ENCODE data around the gene AP2A1.

The AP2A1 gene

DNA sequence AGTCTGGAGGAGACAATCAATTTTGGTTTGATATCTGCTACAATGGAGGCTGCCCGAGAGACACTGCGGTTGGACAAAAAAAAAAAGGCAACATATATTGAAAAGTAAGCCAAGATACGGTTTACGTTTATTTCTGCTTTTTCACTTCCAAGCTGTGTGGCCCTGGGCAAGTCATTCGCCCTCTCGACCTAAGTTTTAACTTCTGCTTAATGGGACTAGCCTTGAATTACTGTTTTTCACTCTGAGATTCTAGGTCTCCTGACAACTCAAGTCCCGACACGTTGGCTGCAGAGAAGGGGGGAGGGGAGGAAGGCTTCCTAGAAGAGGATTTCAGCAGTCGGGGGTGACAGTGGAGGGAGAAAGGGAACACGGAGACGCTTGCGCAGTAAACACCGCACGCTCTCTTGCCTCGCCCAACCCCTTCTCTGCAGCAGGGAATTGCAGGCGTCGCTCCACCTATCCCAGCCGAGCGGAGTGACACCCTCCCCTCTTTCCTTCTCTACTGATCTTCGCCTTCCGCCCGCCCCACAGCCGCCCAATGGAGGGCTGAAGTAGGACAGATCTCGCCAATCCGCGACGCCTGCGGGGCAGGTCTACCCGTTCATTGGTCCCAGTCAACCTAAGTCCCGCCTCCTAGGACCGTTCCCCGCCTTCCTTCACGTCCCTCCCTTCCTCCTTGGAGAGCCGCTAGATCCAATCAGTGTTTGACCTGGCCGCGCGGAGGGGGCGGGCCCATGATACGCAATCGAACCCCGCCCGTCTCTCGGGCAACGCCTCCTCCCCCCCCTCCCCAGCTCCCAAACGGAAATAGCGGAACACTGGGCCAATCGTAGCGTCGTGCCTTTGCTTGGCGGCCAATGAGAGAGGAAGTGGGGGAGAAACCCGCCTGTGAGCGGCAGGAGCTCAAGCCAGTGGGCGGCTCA, 533 bp upstream of the AP2A1 start:
- peak; percentile 98 for DNase-seq

DNA sequence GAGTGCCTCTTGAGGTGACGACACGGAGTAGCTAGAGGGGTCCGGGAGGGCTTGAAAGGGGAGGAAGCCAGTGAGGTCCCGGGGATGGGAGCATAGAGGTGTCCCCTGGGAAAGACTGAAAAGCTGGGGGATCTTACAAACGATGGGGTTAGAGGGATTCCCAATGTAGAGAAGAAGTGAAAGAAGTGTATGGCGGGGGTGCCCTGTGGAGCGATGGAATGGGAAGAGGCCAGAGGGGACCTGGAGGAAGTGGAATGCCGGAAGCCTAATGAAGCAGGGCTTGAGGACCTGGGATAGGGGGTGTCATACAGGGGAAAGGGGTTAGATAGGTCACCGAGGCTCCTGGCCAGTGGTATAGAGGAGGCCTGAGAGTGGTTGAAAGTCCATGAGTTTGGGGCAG, 580 bp downstream of the AP2A1 start:
- no peak for DNase-seq

DNA sequence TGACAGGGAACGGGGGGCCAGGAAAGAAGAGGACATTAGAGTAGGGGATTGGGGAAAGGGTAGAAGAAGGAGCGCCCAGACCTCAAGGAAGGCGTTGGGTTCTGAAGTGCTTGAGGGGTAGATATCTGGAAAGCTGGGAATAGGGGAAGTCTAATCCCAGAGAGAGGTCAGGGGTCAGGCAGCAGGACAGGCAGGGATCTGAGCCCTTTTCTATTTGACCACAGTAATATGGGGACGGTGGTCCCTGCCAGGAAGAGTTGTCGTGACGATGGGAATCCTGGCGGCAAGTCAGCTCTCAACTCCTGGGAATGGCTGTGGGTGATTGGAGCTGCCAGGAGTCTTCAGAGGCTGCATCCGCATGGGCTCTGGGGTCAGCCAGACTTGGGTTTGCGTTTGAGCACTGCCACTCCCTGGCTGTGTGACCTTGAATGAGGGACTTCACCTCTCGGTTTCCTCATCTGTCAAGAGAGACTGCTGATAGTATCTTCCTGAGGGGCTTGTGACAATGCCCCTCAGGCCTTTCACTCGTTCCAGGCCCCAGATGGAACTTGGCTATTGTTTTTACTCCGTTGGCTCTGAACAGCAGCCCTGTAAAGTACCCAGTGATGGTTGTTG, 1.3 kb downstream of the AP2A1 start:
- no peak for DNase-seq

DNA sequence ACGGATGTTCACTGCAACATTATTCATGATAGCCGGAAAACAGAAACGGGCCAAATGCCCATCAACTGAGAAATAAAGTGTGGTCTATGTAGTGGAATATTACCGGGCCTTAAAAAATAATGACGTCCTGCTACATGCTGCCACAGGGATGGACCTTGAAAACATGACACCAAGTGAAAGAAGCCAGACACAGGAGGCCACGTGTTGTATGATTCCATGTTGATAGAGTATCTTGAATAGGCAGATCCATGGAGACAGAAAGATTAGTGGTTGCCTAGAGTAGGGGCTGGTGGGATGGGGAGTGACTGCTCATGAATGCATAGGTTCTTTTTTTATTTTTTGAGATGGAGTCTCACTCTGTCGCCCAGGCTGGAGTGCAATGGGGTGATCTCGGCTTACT, 3.7 kb downstream of the AP2A1 start:
- DNase-seq, result no peak

DNA sequence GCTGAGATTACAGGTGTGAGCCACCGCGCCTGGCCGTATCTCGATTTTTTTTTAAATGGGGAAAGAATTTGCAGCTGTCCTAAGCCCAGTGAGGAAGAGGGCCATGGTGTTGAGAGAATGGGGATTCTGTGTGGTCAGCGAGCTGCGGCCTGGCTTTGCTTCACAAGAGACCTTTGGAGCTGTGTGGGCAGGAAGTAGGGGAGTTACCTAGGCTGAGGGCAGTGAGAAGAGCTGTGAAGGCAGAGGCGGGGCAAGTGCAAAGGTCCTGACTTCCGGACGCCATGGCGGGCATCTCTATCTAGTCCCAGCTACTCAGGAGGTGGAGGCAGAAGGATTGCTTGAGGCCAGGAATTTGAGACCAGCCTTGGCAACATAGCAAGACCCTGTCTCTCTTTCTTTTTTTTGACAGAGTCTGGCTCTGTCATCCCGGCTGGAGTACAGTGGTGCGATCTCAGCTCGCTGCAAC, 4.9 kb downstream of the AP2A1 start:
- no peak for DNase-seq

DNA sequence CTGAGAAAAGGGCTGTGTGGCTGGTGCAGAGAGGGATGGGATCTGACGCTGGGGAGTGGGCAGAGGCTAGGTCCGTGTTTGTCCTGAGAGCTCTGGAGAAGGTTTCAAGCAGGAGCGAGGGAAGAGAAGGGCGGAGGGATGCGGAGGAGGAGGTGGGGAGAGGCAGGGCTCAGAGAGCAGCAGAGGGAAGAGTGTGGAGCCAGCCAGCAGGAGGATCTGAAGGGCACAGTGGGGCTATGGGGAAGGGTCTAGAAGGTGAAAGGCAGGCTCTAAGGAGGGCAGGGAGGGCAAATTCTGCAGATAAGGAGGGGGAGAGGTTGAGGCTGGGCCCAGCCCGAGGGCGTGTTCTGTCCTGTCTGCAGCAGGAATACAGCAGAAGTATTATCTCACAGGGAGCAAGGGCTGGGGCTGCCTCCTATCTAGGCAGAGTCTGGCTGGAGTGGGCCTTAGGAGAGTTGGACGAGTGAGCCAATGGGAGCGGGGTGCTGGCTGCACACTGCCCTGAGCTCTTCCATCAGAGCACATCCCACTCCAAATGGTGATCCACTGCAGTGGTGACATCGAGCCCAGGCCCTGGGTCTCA, 6.1 kb downstream of the AP2A1 start:
- no peak for DNase-seq

DNA sequence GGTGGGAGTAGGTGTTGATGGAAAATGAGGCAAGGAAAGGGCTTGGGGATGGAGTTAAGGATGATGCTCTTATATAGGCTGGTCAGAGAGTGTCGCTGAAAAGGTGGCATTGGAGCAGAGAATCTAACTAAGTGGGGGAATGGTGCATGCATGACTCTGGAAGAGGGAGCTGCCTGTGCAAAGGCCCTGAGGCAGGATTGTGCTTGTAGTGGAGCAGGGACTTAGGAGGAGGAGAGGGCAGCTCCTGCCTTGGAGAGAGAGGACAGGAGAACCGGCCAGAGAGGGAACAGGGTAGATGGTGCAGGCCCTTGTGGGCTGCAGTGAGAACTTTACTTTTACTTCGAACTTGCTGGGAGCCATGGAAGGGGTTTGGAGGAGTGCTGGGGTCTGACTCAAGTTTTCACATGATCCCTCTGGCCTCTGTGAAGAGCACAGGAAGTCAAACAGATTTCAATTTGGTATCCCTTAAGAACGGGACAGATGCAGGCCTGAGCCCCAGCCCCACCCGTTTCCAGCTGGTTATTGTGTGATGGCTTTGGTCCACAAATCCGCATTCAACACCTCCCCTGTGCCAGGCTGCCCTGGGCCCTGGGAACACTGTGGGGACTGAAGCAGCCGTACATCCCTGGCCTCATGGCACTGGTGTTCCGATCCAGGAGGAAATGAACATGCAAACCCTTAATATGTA, 7.0 kb downstream of the AP2A1 start:
- DNase-seq, result no peak

DNA sequence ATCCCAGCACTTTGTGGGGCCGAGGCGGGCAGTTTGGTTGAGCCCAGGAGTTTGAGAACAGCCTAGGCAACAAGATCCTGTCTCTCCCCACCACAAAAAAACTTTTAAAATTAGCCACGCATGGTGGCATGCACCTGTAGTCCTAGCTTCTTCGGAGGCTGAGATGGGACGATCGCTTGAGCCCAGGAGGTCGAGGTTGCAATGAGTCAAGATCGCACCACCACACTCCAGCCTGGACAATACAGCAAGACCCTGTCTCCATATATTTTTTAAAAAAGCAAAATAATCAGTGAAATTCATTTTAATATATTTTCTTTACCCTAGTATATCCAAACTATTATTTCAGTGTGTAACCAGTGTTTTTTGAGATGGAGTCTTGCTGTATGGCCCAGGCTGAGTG, 8.2 kb downstream of the AP2A1 start:
- DNase-seq, result no peak

DNA sequence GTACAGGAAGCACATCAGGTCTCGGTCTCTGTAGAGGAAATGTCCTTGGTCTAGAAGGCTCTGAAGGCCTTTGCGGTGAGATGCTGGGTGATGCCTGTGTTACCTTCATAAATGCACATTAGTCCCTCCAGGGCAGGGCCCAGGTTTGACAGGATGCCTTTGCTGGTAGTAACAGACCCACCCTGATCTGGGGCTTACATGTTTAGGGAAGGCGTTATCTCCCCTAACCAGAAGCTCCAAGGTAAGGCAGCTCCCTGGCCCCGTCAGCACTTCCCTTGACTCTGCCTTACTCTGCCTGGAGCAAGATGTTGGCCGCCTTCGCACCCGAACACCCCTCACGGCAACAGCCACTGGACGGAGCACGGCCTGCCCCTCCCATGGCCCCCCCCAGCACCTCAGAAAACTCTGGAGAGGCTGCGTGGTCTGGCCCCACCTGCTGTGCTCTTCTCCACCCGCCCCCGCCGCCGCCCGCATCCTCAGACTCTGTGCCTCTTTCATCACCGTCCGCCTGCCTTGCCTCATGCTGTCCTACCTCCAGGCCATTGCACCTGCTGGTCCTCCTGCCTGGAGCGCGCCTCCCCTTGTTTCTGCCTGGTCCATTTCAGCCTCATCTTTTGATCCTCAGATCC, 9.1 kb downstream of the AP2A1 start:
- DNase-seq, result no peak

DNA sequence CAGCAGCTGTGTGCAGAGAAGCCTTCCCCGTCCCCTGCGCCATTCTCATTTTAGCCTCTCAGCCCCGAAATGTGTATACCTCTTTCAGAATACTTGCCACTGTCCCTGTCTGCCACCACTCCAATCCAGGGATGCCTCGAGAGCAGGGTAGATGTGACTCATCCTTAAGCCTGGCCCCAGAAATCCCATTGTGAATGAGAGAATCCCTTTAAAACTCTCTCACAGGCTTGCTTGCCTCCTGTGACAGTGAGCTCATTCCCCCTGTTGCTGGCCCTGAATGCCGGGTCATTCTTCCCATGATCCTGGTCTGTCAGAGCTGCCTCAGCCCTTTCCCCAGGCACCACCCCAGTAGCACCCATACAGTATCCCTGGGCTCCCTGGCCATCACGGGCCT, 9.6 kb downstream of the AP2A1 start:
- DNase-seq, result no peak

DNA sequence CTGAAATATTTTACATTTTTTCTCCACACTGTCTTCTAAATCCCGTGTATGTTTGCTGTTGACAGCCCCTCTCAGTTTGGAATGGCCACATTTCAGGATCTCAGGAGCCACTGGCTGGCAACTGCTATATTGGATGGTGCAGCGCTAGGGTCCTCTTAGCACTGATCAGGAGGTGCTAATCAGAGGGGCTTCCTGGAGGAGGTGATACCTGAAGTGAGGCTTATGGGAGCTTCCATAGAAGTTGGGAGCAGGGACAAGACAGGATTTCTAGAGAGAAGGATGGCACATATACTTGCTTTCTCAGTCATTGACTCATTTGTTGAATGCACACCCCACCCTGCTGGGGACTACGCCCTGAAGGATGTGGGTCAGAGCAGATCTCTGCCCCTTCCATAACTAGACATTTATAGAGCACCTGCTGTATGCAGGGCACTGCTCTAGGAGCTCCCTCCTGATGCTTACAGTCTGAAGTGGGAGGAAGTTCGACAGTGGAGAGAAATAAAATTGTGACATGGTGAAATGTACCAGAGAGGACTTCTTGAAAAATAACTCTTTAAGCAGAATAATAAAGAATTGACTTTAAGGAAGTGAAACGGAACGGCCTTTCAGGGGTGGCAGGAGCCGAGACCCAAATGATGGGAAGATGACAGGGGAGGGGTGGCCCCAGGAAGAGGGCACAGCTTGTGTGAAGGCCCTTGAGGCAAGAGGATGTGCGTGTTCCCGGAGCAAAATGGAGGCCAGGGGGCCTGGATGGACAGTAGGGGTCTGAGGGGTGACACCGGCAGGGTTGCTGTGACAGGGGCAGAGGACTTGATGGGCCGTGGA, 13.1 kb downstream of the AP2A1 start:
- DNase-seq, result no peak

DNA sequence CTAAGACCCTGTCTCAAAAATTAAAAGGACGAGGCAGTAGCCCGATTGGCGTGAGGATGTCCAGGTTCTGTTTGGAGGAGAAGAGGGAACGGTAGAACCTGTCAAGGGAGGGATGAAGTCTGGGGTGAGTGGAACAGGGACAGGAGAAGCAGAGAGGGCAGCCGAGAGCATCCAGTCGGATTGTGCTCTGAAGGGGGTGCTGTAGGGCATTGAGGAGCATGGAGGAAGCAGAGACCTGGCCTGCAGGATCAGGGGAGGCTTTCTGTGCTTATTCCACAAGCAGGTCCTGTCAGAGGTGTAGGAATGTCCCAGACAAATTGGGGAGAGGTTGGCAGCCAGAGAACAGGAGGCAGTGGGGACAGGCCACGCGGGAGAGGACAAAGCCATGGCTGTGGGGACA, 14.1 kb downstream of the AP2A1 start:
- no peak for DNase-seq

DNA sequence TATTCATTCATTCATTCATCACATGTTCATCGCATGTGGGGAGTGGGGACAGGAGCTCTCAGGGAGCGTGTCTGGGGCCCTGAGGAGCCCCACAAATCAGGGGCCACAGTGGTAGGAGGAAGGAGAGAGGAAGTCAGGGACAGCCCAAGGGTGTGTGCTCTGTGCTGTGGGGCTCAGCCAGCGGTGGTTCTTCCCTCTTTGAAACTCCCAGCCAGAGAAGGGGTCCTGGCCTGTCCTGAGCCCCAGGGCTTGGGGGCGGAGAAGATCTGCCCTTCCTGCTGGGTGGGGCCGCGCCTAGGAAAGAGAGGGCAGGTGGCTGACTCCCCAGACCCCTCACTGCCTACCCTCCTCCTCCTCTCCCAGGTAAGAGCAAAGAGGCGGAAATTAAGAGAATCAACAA, 14.6 kb downstream of the AP2A1 start:
- no peak for DNase-seq

DNA sequence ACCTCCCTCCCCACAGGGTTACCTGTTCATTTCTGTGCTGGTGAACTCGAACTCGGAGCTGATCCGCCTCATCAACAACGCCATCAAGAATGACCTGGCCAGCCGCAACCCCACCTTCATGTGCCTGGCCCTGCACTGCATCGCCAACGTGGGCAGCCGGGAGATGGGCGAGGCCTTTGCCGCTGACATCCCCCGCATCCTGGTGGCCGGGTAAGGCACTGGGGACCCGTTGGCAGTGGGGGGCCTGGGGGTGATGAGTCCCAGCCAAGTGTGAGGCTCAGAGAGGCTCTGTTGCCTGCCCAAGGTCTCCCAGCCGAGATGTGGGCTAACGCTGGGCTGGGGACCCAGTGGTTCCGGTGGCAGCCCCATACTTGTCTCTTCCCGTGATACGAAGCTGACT, 15.7 kb downstream of the AP2A1 start:
- DNase-seq, result no peak

DNA sequence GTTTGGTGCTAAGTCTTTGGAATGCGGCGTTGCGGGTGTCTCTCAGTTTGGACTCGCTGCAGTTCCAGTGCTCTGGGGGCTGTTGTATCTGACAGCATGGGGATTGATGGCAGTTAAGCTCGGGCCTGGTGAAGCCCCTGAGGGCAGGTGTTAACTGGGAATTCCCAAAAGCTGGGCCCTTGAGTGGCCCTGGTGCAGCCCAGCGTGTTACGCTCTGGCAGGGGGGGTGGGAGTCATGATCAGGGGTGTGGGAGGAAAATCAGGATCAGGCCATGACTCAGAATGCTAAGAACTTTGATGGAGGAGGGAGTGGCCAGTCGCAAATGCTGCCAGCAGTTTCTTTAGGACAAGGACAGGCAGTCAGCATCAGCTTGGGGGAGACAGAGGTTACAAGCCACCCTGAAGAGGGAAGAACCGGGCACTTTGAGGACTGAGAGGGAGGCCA, 19.6 kb downstream of the AP2A1 start:
- DNase-seq, result no peak

DNA sequence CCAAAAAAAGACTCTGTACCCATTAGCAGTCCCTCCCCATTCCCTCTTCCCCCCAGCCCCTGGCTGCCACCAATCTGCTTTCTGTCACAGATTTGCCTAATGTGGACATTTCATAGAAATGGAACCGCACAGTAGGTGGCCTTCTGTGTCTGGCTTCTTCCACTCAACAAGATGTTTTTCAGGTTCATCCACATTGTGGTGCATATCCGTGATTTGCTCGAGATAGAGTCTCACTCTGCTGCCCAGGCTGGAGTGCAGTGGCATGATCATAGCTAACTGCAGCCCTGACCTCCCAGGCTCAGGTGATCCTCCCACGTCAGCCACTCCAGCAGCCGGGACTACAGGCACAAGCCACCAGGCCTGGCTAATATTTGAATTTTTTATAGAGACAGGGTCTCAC, 20.9 kb downstream of the AP2A1 start:
- no peak for DNase-seq

DNA sequence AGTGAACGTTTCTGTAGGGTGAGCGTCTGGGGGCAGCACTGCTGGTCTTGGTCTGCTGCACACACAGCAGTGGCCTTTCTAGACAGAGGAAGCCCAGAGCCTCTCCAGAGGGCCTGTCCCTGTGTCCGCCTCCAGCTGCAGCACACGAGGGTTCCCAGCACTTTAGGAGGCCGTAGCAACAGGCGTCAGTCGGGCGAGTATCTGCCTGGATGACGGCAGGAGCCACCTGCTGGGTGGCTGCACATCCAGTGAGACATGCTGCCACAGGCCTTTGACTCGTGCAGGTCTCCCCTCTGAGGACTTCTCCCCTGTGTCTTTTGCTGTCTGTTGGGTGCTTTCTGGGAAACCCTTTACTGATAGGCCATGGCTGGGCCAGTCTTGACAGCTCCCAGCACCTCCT, 22.1 kb downstream of the AP2A1 start:
- no peak for DNase-seq

DNA sequence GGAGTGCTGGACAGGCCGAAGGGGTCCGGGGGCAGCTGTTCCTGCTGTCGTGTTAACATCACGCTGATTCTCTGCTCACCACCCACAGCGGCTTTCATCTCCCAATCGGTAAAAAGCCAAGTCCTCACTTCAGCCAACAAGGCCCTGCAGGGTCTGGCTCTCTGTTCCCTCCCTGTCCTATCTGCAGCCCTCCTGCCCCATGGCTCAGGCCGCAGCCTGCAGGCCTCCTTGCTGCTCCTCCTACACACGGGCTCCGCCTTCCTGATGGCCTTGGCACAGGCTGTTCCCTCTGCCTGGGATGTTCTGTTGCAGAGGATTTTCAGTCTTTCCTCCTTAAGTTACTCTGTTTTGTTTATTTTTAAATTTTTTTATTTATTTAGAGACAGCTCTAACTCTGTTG, 24.1 kb downstream of the AP2A1 start:
- no peak for DNase-seq

DNA sequence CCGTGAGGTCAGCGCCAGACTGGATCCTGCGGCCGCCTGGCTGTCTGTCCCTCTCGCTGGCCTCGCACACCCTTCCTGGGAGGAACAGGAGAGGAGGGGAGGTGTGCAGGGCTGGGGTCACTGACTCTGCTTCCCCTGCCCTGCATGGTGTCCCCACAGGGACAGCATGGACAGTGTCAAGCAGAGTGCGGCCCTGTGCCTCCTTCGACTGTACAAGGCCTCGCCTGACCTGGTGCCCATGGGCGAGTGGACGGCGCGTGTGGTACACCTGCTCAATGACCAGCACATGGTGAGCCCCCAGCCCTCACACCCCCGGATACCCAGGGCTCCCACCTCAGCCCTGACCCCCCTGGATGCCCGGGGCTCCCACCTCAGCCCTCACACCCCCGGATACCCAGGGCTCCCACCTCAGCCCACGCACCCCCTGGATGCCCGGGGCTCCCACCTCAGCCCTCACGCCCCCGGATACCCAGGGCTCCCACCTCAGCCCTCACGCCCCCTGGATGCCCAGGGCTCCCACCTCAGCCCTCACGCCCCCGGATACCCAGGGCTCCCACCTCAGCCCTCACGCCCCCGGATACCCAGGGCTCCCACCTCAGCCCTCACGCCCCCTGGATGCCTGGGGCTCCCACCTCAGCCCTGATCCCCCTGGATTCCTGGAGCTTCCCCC, 25.1 kb downstream of the AP2A1 start:
- DNase-seq, result no peak

DNA sequence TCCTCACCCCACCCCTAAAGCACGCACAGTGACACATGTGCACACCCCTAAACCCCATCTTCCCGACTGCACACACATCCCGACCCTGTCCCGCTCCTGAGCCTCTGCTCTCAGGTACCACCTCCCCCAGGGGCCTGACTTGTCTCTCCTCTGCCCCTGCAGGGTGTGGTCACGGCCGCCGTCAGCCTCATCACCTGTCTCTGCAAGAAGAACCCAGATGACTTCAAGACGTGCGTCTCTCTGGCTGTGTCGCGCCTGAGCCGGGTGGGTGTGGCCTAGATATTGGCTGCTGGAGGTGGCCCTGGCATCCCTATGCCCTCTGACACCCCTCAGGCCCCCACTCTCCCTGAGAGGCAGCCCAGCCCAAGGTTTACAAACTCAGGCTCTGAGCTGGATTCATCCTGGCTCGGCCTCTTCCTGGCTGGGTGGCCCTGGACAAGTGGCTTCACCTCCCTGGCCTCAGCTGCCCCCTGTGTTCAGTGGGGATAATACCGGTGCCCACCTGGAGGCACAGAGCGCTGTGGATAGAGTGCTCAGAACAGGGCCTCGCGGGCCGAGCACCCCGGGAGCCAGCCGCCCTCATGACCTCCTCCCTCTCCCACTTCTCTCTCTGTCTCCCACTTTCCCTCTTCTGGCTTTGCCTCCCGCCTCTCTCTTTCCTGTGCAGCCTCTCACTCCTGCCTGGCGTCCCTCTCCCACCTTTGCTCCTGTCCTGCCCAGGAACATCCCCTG, 26.2 kb downstream of the AP2A1 start:
- no peak for DNase-seq

DNA sequence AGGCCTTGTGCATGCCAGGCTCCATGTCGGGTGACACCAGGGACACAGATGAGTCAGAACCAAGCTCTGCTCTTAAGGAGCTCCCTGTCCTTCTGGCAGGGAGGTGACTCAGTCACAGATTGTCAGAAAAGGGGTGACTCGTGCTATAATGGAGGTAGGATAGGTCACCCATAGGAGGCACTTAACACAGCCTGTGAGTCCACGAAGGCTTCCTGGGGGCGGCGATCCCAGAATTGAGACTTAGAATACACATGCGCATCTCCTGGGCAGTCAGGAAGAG, 26.7 kb downstream of the AP2A1 start:
- DNase-seq, result no peak
